Gastrocnemius medialis (tissue), 4 donors: ENCODE measurements around the gene DCLK2.

Source experiments
- POLR2A ChIP-seq, 2 donors: fragments of 450-650 bp; IDR thresholded peaks; one replicate each; pipeline ENCODE4 v1.6.1; 2017; ENCODE audit warnings: antibody characterized with exemption in 2 of 2, mild to moderate bottlenecking in 2 of 2, moderate library complexity in 2 of 2
- TF ChIP-seq, protein P1 (sequence below), 5 experiments: fragments of 450-650 bp in 3 of 5; fragments of 200-600 bp in 2 of 5; sonication (generic) in 2 of 5; IDR thresholded peaks in 4 of 5; conservative IDR thresholded peaks in 1 of 5; 1 replicate in 4 of 5; 2 replicates in 1 of 5; pipeline ENCODE4 v1.5.1; 2016 to 2019; ENCODE audit warnings: antibody characterized with exemption in 5 of 5, mild to moderate bottlenecking in 3 of 5, moderate library complexity in 3 of 5

DNA sequence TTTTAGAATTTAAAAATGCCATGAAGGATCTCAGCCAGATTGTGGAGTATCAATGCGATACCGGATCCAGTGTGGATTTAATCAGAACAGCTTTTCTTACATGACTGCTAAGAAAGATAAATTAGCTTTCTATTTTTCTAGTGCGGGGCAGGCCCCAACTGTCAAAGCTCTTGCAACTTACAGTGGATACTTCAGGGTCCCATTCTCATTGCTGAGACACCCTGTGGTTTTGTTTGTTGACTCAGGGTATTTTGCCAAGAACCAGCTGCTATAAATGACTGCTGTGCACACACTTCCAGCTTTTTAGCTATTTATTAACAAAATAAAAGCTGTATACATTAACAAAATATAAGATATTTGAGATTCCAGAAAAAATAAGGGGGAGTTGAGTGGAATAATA, 166.4 kb downstream of the DCLK2 start:
- TF ChIP-seq, protein P1, sequence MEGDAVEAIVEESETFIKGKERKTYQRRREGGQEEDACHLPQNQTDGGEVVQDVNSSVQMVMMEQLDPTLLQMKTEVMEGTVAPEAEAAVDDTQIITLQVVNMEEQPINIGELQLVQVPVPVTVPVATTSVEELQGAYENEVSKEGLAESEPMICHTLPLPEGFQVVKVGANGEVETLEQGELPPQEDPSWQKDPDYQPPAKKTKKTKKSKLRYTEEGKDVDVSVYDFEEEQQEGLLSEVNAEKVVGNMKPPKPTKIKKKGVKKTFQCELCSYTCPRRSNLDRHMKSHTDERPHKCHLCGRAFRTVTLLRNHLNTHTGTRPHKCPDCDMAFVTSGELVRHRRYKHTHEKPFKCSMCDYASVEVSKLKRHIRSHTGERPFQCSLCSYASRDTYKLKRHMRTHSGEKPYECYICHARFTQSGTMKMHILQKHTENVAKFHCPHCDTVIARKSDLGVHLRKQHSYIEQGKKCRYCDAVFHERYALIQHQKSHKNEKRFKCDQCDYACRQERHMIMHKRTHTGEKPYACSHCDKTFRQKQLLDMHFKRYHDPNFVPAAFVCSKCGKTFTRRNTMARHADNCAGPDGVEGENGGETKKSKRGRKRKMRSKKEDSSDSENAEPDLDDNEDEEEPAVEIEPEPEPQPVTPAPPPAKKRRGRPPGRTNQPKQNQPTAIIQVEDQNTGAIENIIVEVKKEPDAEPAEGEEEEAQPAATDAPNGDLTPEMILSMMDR (IDR thresholded peaks at IDR 0.05 in 4 of 5, conservative IDR thresholded peaks at IDR 0.05 in 1 of 5) = no peak
- no peak for TF ChIP-seq POLR2A (IDR thresholded peaks at IDR 0.05)
